Transverse colon (tissue), 4 donors: ENCODE results near the gene GRIK4.

ENCODE experiments used
- CTCF ChIP-seq, 5 experiments: fragments of 200-600 bp in 3 of 5; fragments of 450-650 bp in 2 of 5; sonication (generic) in 3 of 5; IDR thresholded peaks; 1 replicate in 2 of 5; 2 replicates in 3 of 5; pipeline ENCODE4 v1.5.1; 2016 to 2017; ENCODE audit warnings: antibody characterized with exemption in 5 of 5, inconsistent platforms in 3 of 5, mild to moderate bottlenecking in 2 of 5, moderate library complexity in 1 of 5
- EP300 ChIP-seq: sonication (generic); formaldehyde crosslinking; IDR thresholded peaks from one replicate; pipeline ENCODE4 v1.6.1; 2017; ENCODE audit warnings: antibody characterized with exemption, low read depth
- POLR2A ChIP-seq: fragments of 450-650 bp; IDR thresholded peaks from one replicate; pipeline ENCODE4 v1.6.1; 2016; ENCODE audit warnings: antibody characterized with exemption, mild to moderate bottlenecking, moderate library complexity
- POLR2AphosphoS5 ChIP-seq, 3 donors: sonication (generic); formaldehyde crosslinking; IDR thresholded peaks; one replicate each; pipeline ENCODE4 v1.6.1; 2016; ENCODE audit warnings: antibody characterized with exemption in 3 of 3

GRCh38 chr11:120925944-120926343 lies 414.4 kb downstream of the GRIK4 start:
- TF ChIP-seq POLR2A (no peak), CTCF (IDR thresholded peaks at IDR 0.05) (no peak), POLR2AphosphoS5 (IDR thresholded peaks at IDR 0.05) (no peak), EP300 (no peak)
